Measurements from ENCODE around the gene ARHGAP12.

DNA sequence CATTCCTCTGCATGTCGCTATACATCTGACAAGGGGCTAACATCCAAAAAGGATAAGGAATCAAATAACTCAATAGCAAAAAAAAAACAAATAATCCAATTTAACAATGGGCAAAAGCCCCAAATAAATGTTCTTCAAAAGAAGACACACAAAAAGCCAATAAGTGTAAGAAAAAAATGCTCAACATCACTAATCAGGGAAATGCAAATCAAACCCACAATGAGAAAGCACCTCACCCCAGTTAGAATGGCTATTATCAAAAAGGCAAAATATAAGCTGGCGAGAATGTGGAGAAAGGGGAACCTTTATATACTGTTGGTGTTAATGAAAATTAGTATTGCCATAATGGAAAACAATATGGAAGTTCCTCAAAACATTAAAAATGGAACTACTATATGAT is 14.3 kb downstream of the ARHGAP12 start:
- TF ChIP-seq, protein P1, sequence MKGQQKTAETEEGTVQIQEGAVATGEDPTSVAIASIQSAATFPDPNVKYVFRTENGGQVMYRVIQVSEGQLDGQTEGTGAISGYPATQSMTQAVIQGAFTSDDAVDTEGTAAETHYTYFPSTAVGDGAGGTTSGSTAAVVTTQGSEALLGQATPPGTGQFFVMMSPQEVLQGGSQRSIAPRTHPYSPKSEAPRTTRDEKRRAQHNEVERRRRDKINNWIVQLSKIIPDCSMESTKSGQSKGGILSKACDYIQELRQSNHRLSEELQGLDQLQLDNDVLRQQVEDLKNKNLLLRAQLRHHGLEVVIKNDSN (CRISPR knock-in tag; IDR thresholded peaks at IDR 0.05) = no peak
- TF ChIP-seq, protein P2, sequence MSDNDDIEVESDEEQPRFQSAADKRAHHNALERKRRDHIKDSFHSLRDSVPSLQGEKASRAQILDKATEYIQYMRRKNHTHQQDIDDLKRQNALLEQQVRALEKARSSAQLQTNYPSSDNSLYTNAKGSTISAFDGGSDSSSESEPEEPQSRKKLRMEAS (CRISPR knock-in tag; IDR thresholded peaks at IDR 0.05) = no peak
- TF ChIP-seq, protein P3, sequence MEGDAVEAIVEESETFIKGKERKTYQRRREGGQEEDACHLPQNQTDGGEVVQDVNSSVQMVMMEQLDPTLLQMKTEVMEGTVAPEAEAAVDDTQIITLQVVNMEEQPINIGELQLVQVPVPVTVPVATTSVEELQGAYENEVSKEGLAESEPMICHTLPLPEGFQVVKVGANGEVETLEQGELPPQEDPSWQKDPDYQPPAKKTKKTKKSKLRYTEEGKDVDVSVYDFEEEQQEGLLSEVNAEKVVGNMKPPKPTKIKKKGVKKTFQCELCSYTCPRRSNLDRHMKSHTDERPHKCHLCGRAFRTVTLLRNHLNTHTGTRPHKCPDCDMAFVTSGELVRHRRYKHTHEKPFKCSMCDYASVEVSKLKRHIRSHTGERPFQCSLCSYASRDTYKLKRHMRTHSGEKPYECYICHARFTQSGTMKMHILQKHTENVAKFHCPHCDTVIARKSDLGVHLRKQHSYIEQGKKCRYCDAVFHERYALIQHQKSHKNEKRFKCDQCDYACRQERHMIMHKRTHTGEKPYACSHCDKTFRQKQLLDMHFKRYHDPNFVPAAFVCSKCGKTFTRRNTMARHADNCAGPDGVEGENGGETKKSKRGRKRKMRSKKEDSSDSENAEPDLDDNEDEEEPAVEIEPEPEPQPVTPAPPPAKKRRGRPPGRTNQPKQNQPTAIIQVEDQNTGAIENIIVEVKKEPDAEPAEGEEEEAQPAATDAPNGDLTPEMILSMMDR (IDR thresholded peaks at IDR 0.05) = no peak
- TF ChIP-seq, protein P4, sequence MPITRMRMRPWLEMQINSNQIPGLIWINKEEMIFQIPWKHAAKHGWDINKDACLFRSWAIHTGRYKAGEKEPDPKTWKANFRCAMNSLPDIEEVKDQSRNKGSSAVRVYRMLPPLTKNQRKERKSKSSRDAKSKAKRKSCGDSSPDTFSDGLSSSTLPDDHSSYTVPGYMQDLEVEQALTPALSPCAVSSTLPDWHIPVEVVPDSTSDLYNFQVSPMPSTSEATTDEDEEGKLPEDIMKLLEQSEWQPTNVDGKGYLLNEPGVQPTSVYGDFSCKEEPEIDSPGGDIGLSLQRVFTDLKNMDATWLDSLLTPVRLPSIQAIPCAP (CRISPR knock-in tag; IDR thresholded peaks at IDR 0.05) = no peak
- TF ChIP-seq, protein P5, sequence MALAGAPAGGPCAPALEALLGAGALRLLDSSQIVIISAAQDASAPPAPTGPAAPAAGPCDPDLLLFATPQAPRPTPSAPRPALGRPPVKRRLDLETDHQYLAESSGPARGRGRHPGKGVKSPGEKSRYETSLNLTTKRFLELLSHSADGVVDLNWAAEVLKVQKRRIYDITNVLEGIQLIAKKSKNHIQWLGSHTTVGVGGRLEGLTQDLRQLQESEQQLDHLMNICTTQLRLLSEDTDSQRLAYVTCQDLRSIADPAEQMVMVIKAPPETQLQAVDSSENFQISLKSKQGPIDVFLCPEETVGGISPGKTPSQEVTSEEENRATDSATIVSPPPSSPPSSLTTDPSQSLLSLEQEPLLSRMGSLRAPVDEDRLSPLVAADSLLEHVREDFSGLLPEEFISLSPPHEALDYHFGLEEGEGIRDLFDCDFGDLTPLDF (CRISPR knock-in tag; IDR thresholded peaks at IDR 0.05) = no peak
- TF ChIP-seq, protein P6, sequence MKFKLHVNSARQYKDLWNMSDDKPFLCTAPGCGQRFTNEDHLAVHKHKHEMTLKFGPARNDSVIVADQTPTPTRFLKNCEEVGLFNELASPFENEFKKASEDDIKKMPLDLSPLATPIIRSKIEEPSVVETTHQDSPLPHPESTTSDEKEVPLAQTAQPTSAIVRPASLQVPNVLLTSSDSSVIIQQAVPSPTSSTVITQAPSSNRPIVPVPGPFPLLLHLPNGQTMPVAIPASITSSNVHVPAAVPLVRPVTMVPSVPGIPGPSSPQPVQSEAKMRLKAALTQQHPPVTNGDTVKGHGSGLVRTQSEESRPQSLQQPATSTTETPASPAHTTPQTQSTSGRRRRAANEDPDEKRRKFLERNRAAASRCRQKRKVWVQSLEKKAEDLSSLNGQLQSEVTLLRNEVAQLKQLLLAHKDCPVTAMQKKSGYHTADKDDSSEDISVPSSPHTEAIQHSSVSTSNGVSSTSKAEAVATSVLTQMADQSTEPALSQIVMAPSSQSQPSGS (CRISPR knock-in tag; IDR thresholded peaks at IDR 0.05; ENCODE audit: borderline replicate concordance, low read depth) = no peak
- TF ChIP-seq ZNF121 (CRISPR knock-in tag; IDR thresholded peaks at IDR 0.05) (no peak), ZNF263 (CRISPR knock-in tag; IDR thresholded peaks at IDR 0.05; ENCODE audit: low read depth) (no peak), ETV6 (CRISPR knock-in tag; IDR thresholded peaks at IDR 0.05) (no peak), ATF1 (CRISPR knock-in tag; IDR thresholded peaks at IDR 0.05) (no peak)
